Stimulated activated naive CD4-positive, alpha-beta T cell treated with Interleukin-2 at 50 U/mL for 16 hours (primary cell): Measurements from ENCODE around the gene PIP5K1A.
"Not testable (repeated sequence)": the region's sequence is repeated elsewhere in the genome, so short reads cannot be mapped to it uniquely, and the experiment has no call there.

ENCODE experiments used
- DNase-seq: peaks from one replicate; lab custom pipeline; 2025; lab: John Stamatoyannopoulos, UW

Gene PIP5K1A

GRCh38 chr1:151255381-151255780 lies 57.0 kb downstream of the PIP5K1A start:
- DNase-seq: no peak

GRCh38 chr1:151259351-151259750 lies 61.0 kb downstream of the PIP5K1A start:
- DNase-seq: no peak

- no peak for DNase-seq
These were observed 67.3 kb downstream of the PIP5K1A start for GRCh38 chr1:151265446-151266236.

GRCh38 chr1:151266315-151266714 lies 68.0 kb downstream of the PIP5K1A start:
- DNase-seq: no peak

- no peak for DNase-seq
These were observed 68.5 kb downstream of the PIP5K1A start for GRCh38 chr1:151266821-151267220.

GRCh38 chr1:151267760-151268159 lies 69.4 kb downstream of the PIP5K1A start:
- no peak for DNase-seq

- DNase-seq: no peak
These were observed 75.6 kb downstream of the PIP5K1A start for GRCh38 chr1:151273924-151274466.

- not testable (repeated sequence) for DNase-seq
These were observed 77.0 kb downstream of the PIP5K1A start for GRCh38 chr1:151275341-151275740.

GRCh38 chr1:151277249-151277648 lies 78.9 kb downstream of the PIP5K1A start:
- no peak for DNase-seq

- peak; percentile 84 for DNase-seq
These were observed 83.0 kb downstream of the PIP5K1A start for GRCh38 chr1:151281225-151281968.

GRCh38 chr1:151281969-151282882 lies 83.9 kb downstream of the PIP5K1A start, which contains the start of gene ZNF687:
Gene ZNF687 (plus strand): TSS chr1:151282299. CDS start chr1:151286292, 3,993 bp downstream.
- peak; percentile 99 for DNase-seq

GRCh38 chr1:151282883-151283725 lies 84.8 kb downstream of the PIP5K1A start:
- no peak for DNase-seq

GRCh38 chr1:151284013-151284577 lies 85.7 kb downstream of the PIP5K1A start:
- no peak for DNase-seq

GRCh38 chr1:151286619-151287340 lies 88.4 kb downstream of the PIP5K1A start:
- DNase-seq: no peak

GRCh38 chr1:151287341-151287699 lies 89.0 kb downstream of the PIP5K1A start:
- no peak for DNase-seq

GRCh38 chr1:151287767-151288500 lies 89.6 kb downstream of the PIP5K1A start:
- DNase-seq: no peak

GRCh38 chr1:151288502-151288901 lies 90.2 kb downstream of the PIP5K1A start:
- DNase-seq: no peak

GRCh38 chr1:151289080-151289935 lies 91.0 kb downstream of the PIP5K1A start:
- DNase-seq: no peak
